ENCODE data around the gene RHOJ.

GRCh38 chr14:63299351-63300110, 95.3 kb downstream of the RHOJ start:
- TF ChIP-seq, protein P1, sequence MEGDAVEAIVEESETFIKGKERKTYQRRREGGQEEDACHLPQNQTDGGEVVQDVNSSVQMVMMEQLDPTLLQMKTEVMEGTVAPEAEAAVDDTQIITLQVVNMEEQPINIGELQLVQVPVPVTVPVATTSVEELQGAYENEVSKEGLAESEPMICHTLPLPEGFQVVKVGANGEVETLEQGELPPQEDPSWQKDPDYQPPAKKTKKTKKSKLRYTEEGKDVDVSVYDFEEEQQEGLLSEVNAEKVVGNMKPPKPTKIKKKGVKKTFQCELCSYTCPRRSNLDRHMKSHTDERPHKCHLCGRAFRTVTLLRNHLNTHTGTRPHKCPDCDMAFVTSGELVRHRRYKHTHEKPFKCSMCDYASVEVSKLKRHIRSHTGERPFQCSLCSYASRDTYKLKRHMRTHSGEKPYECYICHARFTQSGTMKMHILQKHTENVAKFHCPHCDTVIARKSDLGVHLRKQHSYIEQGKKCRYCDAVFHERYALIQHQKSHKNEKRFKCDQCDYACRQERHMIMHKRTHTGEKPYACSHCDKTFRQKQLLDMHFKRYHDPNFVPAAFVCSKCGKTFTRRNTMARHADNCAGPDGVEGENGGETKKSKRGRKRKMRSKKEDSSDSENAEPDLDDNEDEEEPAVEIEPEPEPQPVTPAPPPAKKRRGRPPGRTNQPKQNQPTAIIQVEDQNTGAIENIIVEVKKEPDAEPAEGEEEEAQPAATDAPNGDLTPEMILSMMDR (IDR thresholded peaks at IDR 0.05) = no peak
- no peak for TF ChIP-seq EZH2 (IDR thresholded peaks at IDR 0.05; ENCODE audit: borderline replicate concordance, insufficient read depth, low read depth, low read length, poor library complexity, severe bottlenecking)
